SK-N-SH (cell line): ENCODE measurements around the gene ABCC3. TPM values are rescaled to one million over a fixed set of nuclear protein-coding genes. Genes with fewer than 3 reads are reported as not detected.

Experiments used
- CTCF ChIA-PET: fragments of 300-600, 350-600 bp; formaldehyde crosslinking; extraction: SDS; loops from one replicate; lab custom pipeline; 2021; lab: Yijun Ruan, JAX
- POLR2A ChIA-PET: fragments of 350-600 bp; sonication (Branson Sonifier 250); formaldehyde crosslinking; extraction: SDS; loops from one replicate; lab custom pipeline; 2020; ENCODE audit warnings: antibody characterized with exemption, inconsistent platforms; lab: Yijun Ruan, JAX
- DNase-seq: peaks from one replicate; pipeline ENCODE4 v3.0.0; 2012
- H2AFZ ChIP-seq: fragments of 200-600 bp; sonication (generic); 2 replicates; pipeline ENCODE4 v1.8.1; 2016; ENCODE audit warnings: antibody characterized with exemption, mild to moderate bottlenecking, low read depth
- H3F3A ChIP-seq: fragments of 200-600 bp; sonication (generic); replicated peaks from 2 replicates; pipeline ENCODE3; 2016; ENCODE audit warnings: antibody characterized with exemption, mild to moderate bottlenecking; ENCODE audit not compliant: insufficient read depth
- H3K27ac ChIP-seq, 2 experiments: fragments of 200-500 bp in 1 of 2; fragments of 200-600 bp in 1 of 2; sonication (Bioruptor generic) in 1 of 2; sonication (generic), shearing (Covaris generic) in 1 of 2; 2 replicates each; pipeline versions ENCODE4 v1.5.1 to v1.6.1; 2014 to 2016; ENCODE audit warnings: low read depth in 2 of 2, inconsistent platforms in 1 of 2, low read length in 1 of 2, mild to moderate bottlenecking in 1 of 2, mixed read lengths in 1 of 2
- H3K27me3 ChIP-seq: fragments of 200-600 bp; sonication (generic), shearing (Covaris generic); 2 replicates; pipeline ENCODE4 v1.6.1; 2016; ENCODE audit warnings: mixed run types; ENCODE audit not compliant: insufficient read depth
- H3K36me3 ChIP-seq, 2 experiments: fragments of 200-500 bp in 1 of 2; fragments of 200-600 bp in 1 of 2; sonication (Bioruptor generic) in 1 of 2; sonication (generic) in 1 of 2; replicated peaks in 1 of 2; 2 replicates each; pipeline versions ENCODE3 to v1.5.1; 2014 to 2016; ENCODE audit warnings: low read length in 1 of 2, mild to moderate bottlenecking in 1 of 2; ENCODE audit not compliant: insufficient read depth in 2 of 2, control insufficient read depth in 1 of 2
- H3K4me1 ChIP-seq, 2 experiments: fragments of 200-500 bp in 1 of 2; fragments of 200-600 bp in 1 of 2; sonication (Bioruptor generic) in 1 of 2; sonication (generic), shearing (Covaris generic) in 1 of 2; 2 replicates each; pipeline versions ENCODE4 v1.5.1 to v1.6.1; 2014 to 2016; ENCODE audit warnings: low read depth in 1 of 2, low read length in 1 of 2, mixed run types in 1 of 2; ENCODE audit not compliant: insufficient read depth in 2 of 2, control insufficient read depth in 1 of 2
- H3K4me2 ChIP-seq: fragments of 200-600 bp; sonication (generic), shearing (Covaris generic); 2 replicates; pipeline ENCODE4 v1.6.1; 2017; ENCODE audit warnings: mixed run types
- H3K4me3 ChIP-seq, 2 experiments: fragments of 200-500 bp in 1 of 2; fragments of 200-600 bp in 1 of 2; sonication (Bioruptor generic) in 1 of 2; sonication (generic), shearing (Covaris generic) in 1 of 2; 2 replicates each; pipeline versions ENCODE4 v1.5.1 to v1.8.1; 2014 to 2016; ENCODE audit warnings: low read depth in 2 of 2, inconsistent platforms in 1 of 2, low read length in 1 of 2, mild to moderate bottlenecking in 1 of 2, mixed read lengths in 1 of 2, moderate library complexity in 1 of 2
- H3K79me2 ChIP-seq: fragments of 200-600 bp; sonication (generic); 2 replicates; pipeline ENCODE4 v1.8.1; 2017; ENCODE audit warnings: mild to moderate bottlenecking; ENCODE audit not compliant: insufficient read depth
- H3K9ac ChIP-seq: fragments of 200-600 bp; sonication (generic); 2 replicates; pipeline ENCODE4 v1.6.1; 2017; ENCODE audit warnings: mixed run types
- H3K9me2 ChIP-seq: fragments of 200-600 bp; sonication (generic); 2 replicates; pipeline ENCODE4 v1.6.1; 2017; ENCODE audit warnings: mixed run types
- H3K9me3 ChIP-seq: fragments of 200-600 bp; sonication (generic); 2 replicates; pipeline ENCODE4 v1.6.1; 2017; ENCODE audit warnings: mixed run types, mild to moderate bottlenecking, moderate library complexity
- H4K20me1 ChIP-seq: fragments of 200-600 bp; sonication (generic); 2 replicates; pipeline ENCODE4 v1.6.1; 2017; ENCODE audit warnings: mild to moderate bottlenecking, mixed run types; ENCODE audit not compliant: insufficient read depth
- CHD2 ChIP-seq: fragments of 150-350 bp; IDR thresholded peaks from 2 replicates; pipeline ENCODE4 v1.6.1; 2018; ENCODE audit warnings: low read length; ENCODE audit not compliant: partially characterized antibody
- CTCF ChIP-seq: fragments of 200-600 bp; sonication (generic); IDR thresholded peaks from 2 replicates; pipeline ENCODE4 v1.6.1; 2017; ENCODE audit warnings: antibody characterized with exemption, mild to moderate bottlenecking, moderate library complexity
- ELF1 ChIP-seq: IDR thresholded peaks from 2 replicates; pipeline ENCODE4 v1.4.0; 2012
- EP300 ChIP-seq, 2 experiments: IDR thresholded peaks; 2 replicates each; pipeline versions ENCODE4 v1.4.0 to v1.6.1; 2012; ENCODE audit warnings: borderline replicate concordance in 1 of 2, low read depth in 1 of 2, low read length in 1 of 2
- FOXJ3 ChIP-seq: sonication (generic); formaldehyde crosslinking; IDR thresholded peaks from 2 replicates; pipeline ENCODE4 v1.5.1; 2020; ENCODE audit warnings: mild to moderate bottlenecking, missing genetic modification reagents
- FOXM1 ChIP-seq: IDR thresholded peaks from 2 replicates; pipeline ENCODE4 v1.4.0; 2012; ENCODE audit warnings: low read depth, mild to moderate bottlenecking
- GABPA ChIP-seq: IDR thresholded peaks from 2 replicates; pipeline ENCODE4 v1.4.0; 2012; ENCODE audit warnings: low read depth, mild to moderate bottlenecking
- GATA2 ChIP-seq: sonication (generic); formaldehyde crosslinking; IDR thresholded peaks from 2 replicates; pipeline ENCODE4 v1.5.0; 2020; ENCODE audit warnings: mild to moderate bottlenecking, missing genetic modification reagents
- MAX ChIP-seq: IDR thresholded peaks from 2 replicates; pipeline ENCODE4 v1.4.0; 2012; ENCODE audit warnings: low read depth
- MEF2A ChIP-seq: IDR thresholded peaks from 2 replicates; pipeline ENCODE4 v1.4.0; 2012; ENCODE audit warnings: low read depth, borderline replicate concordance
- NFIC ChIP-seq: IDR thresholded peaks from 2 replicates; pipeline ENCODE4 v1.4.0; 2012; ENCODE audit warnings: borderline replicate concordance
- NRF1 ChIP-seq: IDR thresholded peaks from 2 replicates; pipeline ENCODE4 v1.6.1; 2012; ENCODE audit warnings: low read depth, mild to moderate bottlenecking, low read length
- PBX3 ChIP-seq: IDR thresholded peaks from 2 replicates; pipeline ENCODE4; 2012
- RAD21 ChIP-seq: IDR thresholded peaks from 2 replicates; pipeline ENCODE4 v1.6.1; 2012; ENCODE audit warnings: mild to moderate bottlenecking, low read length
- RCOR1 ChIP-seq: fragments of 150-350 bp; IDR thresholded peaks from 2 replicates; pipeline ENCODE4 v1.6.1; 2017; ENCODE audit warnings: antibody characterized with exemption, low read length
- REST ChIP-seq: IDR thresholded peaks from 2 replicates; pipeline ENCODE4 v1.6.1; 2012; ENCODE audit warnings: mild to moderate bottlenecking, low read depth, low read length, moderate library complexity
- RFX5 ChIP-seq: IDR thresholded peaks from 2 replicates; pipeline ENCODE4 v1.6.1; 2012; ENCODE audit warnings: mild to moderate bottlenecking, improper control_type of control experiment, low read length
- RXRA ChIP-seq: IDR thresholded peaks from 2 replicates; pipeline ENCODE4 v1.4.0; 2012; ENCODE audit warnings: low read depth, mild to moderate bottlenecking, borderline replicate concordance
- SIN3A ChIP-seq: IDR thresholded peaks from 2 replicates; pipeline ENCODE4 v1.6.1; 2012; ENCODE audit warnings: low read depth, mild to moderate bottlenecking, low read length, moderate library complexity, borderline replicate concordance
- SMC3 ChIP-seq: IDR thresholded peaks from 2 replicates; pipeline ENCODE4 v1.6.1; 2012; ENCODE audit warnings: low read depth, low read length, improper control_type of control experiment
- TAF1 ChIP-seq: IDR thresholded peaks from 2 replicates; pipeline ENCODE4 v1.6.1; 2012; ENCODE audit warnings: low read depth, mild to moderate bottlenecking, low read length, moderate library complexity, borderline replicate concordance
- TCF12 ChIP-seq: IDR thresholded peaks from 2 replicates; pipeline ENCODE4 v1.4.0; 2012
- TEAD4 ChIP-seq: IDR thresholded peaks from 2 replicates; pipeline ENCODE4 v1.4.0; 2012; ENCODE audit warnings: mild to moderate bottlenecking, borderline replicate concordance; ENCODE audit not compliant: insufficient read depth
- USF1 ChIP-seq: IDR thresholded peaks from 2 replicates; pipeline ENCODE4 v1.4.0; 2012; ENCODE audit warnings: low read depth, borderline replicate concordance
- YY1 ChIP-seq: IDR thresholded peaks from 2 replicates; pipeline ENCODE4 v1.4.0; 2012; ENCODE audit warnings: low read depth, mild to moderate bottlenecking
- WGBS: methylation state at CpG from one replicate; pipeline ENCODE4 v1.1.6; 2017; ENCODE audit warnings: low lambda C conversion rate; 5-methylcytosine and 5-hydroxymethylcytosine counted together
- polyA plus RNA-seq, 3 experiments: library from polyadenylated mRNA; depleted of rRNA; stranded (reverse); fragments of >200 nt; gene quantifications; 2 replicates each; pipeline ENCODE4 v1.2.3, GENCODE V29; 2012

Gene ABCC3
- polyA plus RNA-seq, 1 of the 3 experiments (the other 2 are of a cell fraction), result 185 TPM

GRCh38 chr17:50660042-50660886, 25.6 kb downstream of the ABCC3 start:
- Histone ChIP-seq H3K4me3 (no peak overlapping the region), H3K79me2 (peaks cover 6% of the 10 kb centered on the region; the same call in 1 of the 2 replicates), H3K4me1 (peaks cover 39 to 44% of the 10 kb centered on the region in 2 experiments), H3F3A (peaks cover 38% of the 10 kb centered on the region), H3K4me2 (peak overlapping the region; percentile 56), H4K20me1 (no peaks in the 10 kb centered on the region), H3K27me3 (no peaks in the 10 kb centered on the region), H3K9me2 (no peaks in the 10 kb centered on the region), H3K27ac (peak overlapping the region; percentile 77), H3K9me3 (no peaks in the 10 kb centered on the region), H3K36me3 (peaks cover 9 to 23% of the 10 kb centered on the region in 2 experiments), H2AFZ (no peak overlapping the region; the same call in 1 of the 2 replicates), H3K9ac (peak overlapping the region; percentile 31; the same call in 1 of the 2 replicates)
- ChIA-PET POLR2A (interaction anchor here (0.7 to 1.4 kb wide), 4 partner anchors 18 to 384 kb away, joined by 3 to 5 read pairs (median 4); partner anchors contain the start of gene TOB1), CTCF (interaction anchor here (0.6 to 5.5 kb wide), 26 partner anchors 8 to 1896 kb away, joined by 3 to 38 read pairs (median 4); partner anchors contain the start of gene ABCC3)
- 21% methylated on average over 11 of the region's 11 CpGs for WGBS
- peak; percentile 87 for DNase-seq
- TF ChIP-seq REST (no peak; the same call in 1 of the 2 replicates), GABPA (no peak), TAF1 (no peak), YY1 (peak; percentile 59; the same call in 1 of the 2 replicates), PBX3 (peak; percentile 52), ELF1 (0 out of 2 replicates have a peak, but pooled peaks have one; percentile 26), CHD2 (no peak), GATA2 (CRISPR knock-in tag) (peak; percentile 91), RXRA (peak; percentile 79; the same call in 1 of the 2 replicates), RAD21 (0 out of 2 replicates have a peak, but pooled peaks have one; percentile 3), TCF12 (peak; percentile 74), NRF1 (no peak), EP300 (IDR thresholded peaks at IDR 0.05; ENCODE audit: borderline replicate concordance in 1 of 2, low read depth in 1 of 2, low read length in 1 of 2) (peak; percentile 17 to 41; a peak in 1 of 4 replicates), SIN3A (0 out of 2 replicates have a peak, but pooled peaks have one; percentile 25), SMC3 (no peak), MAX (peak; percentile 76; the same call in 1 of the 2 replicates), CTCF (no peak), RFX5 (no peak), USF1 (no peak), RCOR1 (peak; percentile 9; the same call in 1 of the 2 replicates), MEF2A (no peak), NFIC (peak; percentile 73), FOXJ3 (no peak), TEAD4 (peak; percentile 44; the same call in 1 of the 2 replicates), FOXM1 (no peak)
